Measurements from ENCODE around the gene ZNF808. TPM values are rescaled to one million over a fixed set of nuclear protein-coding genes. Genes with fewer than 3 reads are reported as not detected.

ZNF808 gene
- 0.03 to 0.34 TPM (median 0.16 TPM) in 5 replicates for total RNA-seq (2022; extraction: Qiagen RNA extraction; ENCODE audit: low read depth)

GRCh38 chr19:52527134-52527955, at the start of gene ZNF808:
TSS of gene ZNF808 (plus strand) at chr19:52527668. CDS start at chr19:52543285, 15,617 bp downstream.

DNA sequence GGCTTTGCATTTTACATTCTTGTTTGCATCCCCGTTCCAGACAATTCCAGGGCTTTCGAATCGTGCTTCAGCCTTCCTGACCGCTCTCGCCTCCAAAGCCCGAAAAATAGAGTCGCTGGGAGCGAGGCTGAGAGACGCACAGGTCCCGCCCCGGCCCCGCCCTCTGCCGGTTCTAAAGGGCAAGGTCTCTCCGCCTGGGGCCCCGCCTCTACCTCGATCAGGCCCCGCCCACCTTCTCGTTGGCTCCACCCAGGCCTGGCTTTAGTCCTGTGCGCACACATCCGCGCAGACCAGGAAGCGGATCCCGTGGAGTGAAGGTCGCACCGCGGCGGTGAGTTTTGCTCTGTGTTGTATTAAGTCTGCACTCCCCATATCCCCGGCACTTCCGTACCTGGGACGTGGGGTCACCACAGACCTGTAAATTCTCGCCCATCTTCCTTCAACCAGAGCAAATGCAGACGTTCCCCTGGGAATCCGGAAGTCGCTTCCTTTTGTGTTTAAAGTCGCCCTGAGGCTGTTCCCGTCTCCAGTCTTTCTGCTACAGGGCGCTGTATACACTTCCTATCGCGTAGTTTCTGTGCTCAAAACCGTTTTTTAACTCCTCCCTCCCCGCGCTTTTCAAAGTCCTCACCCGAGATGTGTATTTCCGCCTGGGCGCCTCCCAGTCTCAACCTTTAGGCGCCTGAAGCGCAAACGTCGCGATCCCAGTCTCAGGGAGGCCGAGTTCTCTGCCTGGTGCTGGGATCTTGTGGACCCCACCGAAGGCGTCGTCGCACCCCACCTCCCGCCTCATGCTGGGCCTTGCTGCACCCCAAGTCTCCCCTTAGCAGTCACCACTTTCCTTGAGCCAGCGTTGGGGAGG, 42.8 kb downstream of the ZNF808 start, which contains the start of gene ZNF701:
Gene ZNF701, plus strand, starts transcription at position 288 of the 862 bp plus-strand sequence. CDS start 3,861 bp downstream, outside the sequence.

Other genes with a start within 250 kb of the ZNF808 start
- gene ZNF480, start 230.5 kb upstream of the ZNF808 start, total RNA-seq (2022; extraction: Qiagen RNA extraction; ENCODE audit: low read depth), result 7.0 to 22.4 TPM (median 16.8 TPM) in 5 replicates
- not detected in 5 replicates for gene ZNF610, start 191.4 kb upstream of the ZNF808 start, total RNA-seq (2022; extraction: Qiagen RNA extraction; ENCODE audit: low read depth)
- gene ZNF880, start 157.7 kb upstream of the ZNF808 start, total RNA-seq (2022; extraction: Qiagen RNA extraction; ENCODE audit: low read depth), result 0.36 to 1.5 TPM (median 1.0 TPM) in 5 replicates
- gene ZNF528, start 129.8 kb upstream of the ZNF808 start, total RNA-seq (2022; extraction: Qiagen RNA extraction; ENCODE audit: low read depth), result 0.08 to 0.62 TPM (median 0.54 TPM) in 3 of 5 replicates, not detected in the others
- not detected in 5 replicates for gene ZNF534, start 98.5 kb upstream of the ZNF808 start, total RNA-seq (2022; extraction: Qiagen RNA extraction; ENCODE audit: low read depth)
- gene ZNF578, start 74.1 kb upstream of the ZNF808 start, total RNA-seq (2022; extraction: Qiagen RNA extraction; ENCODE audit: low read depth), result not detected in 5 replicates
- gene ZNF701, start 42.6 kb downstream of the ZNF808 start, total RNA-seq (2022; extraction: Qiagen RNA extraction; ENCODE audit: low read depth), result 0.07 to 0.22 TPM (median 0.11 TPM) in 5 replicates
- 0.06 to 0.27 TPM (median 0.09 TPM) in 5 replicates for gene ZNF83, start 110.7 kb downstream of the ZNF808 start, total RNA-seq (2022; extraction: Qiagen RNA extraction; ENCODE audit: low read depth)
- 2.8 to 3.6 TPM (median 3.2 TPM) in 5 replicates for gene ZNF611, start 207.4 kb downstream of the ZNF808 start, total RNA-seq (2022; extraction: Qiagen RNA extraction; ENCODE audit: low read depth)